ENCODE data around the gene GRB2.

DNA sequence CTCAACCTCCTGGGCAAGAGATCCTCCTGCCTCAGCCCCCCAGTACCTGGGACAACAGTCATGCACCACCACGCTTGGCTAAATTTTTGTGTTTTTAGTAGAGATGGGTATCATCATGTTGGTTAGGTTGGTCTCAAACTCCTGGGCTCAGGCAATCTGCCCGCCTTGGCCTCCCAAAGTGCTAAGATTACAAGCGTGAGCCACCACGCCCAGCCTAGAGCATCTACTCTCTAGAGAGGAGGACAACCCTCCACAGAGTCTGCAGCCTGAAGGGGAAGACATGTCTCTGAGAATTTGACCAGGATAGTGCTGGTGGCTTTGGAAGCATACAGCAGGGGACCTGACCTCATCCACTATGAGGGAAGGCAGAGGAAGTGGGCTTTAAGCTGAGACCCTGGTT is 4.7 kb upstream of the GRB2 start:
- TF ChIP-seq, protein P1, sequence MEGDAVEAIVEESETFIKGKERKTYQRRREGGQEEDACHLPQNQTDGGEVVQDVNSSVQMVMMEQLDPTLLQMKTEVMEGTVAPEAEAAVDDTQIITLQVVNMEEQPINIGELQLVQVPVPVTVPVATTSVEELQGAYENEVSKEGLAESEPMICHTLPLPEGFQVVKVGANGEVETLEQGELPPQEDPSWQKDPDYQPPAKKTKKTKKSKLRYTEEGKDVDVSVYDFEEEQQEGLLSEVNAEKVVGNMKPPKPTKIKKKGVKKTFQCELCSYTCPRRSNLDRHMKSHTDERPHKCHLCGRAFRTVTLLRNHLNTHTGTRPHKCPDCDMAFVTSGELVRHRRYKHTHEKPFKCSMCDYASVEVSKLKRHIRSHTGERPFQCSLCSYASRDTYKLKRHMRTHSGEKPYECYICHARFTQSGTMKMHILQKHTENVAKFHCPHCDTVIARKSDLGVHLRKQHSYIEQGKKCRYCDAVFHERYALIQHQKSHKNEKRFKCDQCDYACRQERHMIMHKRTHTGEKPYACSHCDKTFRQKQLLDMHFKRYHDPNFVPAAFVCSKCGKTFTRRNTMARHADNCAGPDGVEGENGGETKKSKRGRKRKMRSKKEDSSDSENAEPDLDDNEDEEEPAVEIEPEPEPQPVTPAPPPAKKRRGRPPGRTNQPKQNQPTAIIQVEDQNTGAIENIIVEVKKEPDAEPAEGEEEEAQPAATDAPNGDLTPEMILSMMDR (IDR thresholded peaks at IDR 0.05; ENCODE audit: insufficient read depth, low read length, poor library complexity, severe bottlenecking), result no peak
- no peak for TF ChIP-seq EZH2phosphoT487 (conservative IDR thresholded peaks at IDR 0.05; ENCODE audit: low read length)

Data from SU-DHL-6 (cell line).